GM18858 (cell line): ENCODE results near the gene SUFU.
A peak's percentile ranks its signal among the peaks of the same experiment; 100 is the strongest.

Source experiments
- ATAC-seq: cut with Tn5 transposase; IDR thresholded peaks from one replicate; pipeline ENCODE4 v1.9.1; 2021; ENCODE audit not compliant: unreplicated experiment

SUFU gene

DNA sequence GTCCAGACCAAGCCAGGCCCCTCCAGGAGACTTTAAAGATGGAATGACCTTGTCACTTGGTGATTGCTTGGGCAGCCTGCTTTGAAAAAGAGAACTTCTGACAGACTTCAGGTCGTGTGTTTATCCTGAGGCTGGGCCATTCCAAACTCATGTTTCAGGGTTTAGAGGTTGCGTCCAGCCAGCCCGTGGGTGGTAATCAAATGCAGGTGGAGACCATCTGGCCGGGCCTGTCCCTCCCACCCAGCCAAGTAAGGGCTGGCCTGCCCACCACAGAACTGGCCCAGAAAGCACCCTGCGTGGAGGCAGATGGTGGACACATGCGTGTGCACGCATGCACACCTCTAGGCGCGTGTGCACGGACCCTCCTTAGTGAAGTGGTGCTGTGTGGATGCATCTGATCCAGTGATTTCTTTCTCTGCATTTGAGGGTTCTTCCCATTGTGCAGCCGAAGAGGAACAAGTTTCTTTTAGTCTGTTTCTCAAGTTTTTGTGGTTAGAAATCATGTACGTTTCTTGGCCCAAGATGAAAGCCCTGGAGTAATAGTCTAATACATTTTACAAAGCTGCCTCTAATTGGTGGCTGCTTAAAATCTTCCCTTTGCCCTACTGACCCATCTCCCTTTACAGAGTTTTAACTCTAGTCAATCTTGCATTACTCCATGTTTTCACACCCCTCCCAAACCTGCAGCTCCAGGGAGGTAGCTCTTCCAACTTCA, 43.0 kb downstream of the SUFU start:
- ATAC-seq, result no peak

DNA sequence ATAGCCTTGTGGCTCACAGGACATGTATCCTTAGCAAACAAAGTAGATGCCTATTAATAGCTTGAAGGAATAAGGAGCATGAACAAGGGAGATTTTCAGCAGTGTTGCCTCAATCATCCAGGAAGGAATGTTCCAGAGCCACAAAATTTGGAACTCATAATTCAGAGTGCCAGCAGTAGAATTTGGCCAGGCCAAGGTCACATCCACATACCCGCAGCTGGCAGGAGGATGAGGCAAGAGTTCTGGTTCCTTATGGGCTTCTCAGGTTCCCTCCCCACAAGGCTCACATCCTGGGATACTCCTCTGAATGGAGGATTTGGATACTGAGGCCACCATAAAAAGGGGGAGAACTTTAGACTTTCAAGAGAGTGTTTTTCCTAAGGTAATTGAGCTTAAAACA, 45.8 kb downstream of the SUFU start:
- no peak for ATAC-seq

DNA sequence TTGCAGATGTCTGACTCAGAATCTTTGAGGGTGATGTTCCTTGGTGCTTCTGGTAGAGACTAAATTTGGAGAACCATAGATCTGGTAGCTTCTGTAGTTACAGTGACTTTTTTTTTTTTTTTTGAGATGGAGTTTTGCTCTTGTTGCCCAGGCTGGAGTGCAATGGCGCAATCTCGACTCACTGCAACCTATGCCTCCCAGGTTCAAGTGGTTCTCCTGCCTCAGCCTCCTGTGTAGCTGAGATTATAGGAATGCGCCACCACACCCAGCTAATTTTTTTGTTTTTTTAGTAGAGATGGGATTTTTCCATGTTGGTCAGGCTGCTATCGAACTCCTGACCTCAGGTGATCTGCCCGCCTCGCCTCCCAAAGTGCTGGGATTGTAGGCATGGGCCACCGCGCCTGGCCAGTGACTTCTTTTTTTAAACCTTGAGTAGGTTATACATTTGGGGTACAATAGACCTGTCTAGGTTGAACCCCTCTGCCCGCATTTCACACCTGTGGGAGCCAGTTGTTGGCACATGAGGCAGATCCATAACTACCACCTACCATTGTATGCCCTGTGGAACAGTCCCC, 47.0 kb downstream of the SUFU start:
- no peak for ATAC-seq

DNA sequence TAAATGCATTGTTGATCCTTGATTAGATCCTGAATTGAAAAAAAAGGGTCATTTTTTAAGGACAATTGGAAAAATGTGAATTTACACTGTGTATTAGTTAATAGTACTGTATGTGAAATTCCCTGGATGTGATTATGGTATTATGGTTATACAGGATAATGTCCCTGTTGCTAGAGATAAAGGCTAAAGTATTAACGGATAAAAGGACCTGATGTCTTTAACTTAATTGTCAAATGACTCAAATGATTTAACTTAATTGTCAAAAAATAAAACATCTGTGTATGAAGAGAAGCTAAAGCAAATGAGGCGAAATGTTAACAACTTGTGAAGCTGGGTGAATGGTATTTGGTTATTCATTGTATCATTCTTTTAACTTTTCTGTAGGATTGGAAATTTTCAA, 48.8 kb downstream of the SUFU start:
- ATAC-seq, result no peak

DNA sequence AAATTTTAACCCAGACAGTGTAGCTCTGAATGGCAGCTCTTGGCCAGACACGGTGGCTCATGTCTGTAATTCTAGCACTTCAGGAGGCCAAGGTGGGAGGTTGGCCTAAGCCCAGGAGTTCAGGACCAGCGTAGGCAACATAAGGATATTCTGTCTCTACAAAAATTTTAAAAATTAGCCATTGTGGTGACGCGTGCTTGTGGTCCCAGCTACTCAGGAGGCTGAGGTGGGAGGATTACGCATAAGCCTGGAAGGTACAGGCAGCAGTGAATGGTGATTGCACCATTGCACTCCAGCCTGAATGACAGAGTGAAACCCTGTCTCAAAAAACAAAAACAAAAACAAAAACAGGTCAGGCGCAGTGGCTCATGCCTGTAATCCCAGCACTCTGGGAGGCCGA, 50.0 kb downstream of the SUFU start:
- no peak for ATAC-seq

DNA sequence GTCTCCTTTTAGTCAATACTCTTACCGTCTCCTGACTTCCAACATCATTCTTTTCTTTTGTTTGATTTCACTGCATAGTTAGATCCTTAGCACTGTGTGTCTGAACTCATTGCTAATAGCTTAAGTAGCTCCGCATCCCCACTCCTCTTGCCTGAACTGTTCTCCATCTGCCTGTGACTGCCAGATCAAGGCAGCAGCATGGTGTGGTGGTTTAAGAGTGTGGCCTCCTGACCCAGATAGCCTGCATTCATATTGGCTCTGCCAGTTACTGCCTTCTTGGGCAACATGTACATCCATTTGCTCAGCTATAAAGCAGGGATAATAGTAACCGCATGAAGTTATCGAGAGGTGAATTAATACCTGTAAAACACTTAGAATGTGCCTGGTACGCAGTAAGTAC, 50.8 kb downstream of the SUFU start:
- ATAC-seq, result no peak

DNA sequence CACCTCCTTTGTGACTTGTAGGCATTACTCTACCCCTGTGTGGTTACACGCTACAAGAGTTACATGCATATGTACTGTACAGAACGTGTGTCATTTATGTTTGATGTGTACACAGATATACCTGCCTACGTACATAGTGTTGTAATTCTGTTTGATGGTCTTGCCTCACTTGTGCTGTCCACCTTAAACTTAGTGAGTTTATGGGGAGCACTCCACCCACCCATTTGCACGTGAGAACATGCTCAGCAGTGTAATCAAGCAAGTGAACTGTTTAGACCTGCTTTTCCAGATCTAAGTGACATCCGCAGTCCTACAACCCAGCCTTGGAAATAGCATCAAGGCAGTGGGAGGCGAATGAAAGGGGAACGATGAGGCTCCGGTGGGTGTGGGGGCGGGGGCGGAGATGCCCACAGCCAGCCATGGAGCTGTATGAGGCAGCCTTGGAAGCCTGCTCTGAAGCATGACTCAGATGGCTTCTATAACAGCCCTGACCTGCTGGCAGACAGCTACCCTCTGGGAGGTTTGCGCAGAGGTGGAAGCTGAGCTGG, 52.1 kb downstream of the SUFU start:
- ATAC-seq, result no peak

DNA sequence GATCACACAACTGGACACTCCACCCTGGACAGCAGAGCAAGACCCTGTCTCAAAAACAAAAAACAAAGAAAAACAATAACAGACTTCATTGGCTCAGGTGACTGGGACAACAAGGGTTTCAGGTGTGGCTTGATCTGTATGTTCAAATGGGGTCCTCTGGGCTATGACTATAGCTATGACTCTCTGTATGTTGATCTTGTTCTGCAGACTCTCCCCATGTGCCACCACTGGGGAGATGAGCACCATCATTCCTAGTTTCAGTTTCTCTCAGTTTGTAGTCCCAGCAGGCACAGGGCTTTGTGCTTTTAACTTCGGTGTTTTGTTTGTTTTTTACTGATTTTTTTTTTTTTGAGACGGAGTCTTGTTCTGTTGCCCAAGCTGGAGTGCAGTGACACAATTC, 53.8 kb downstream of the SUFU start:
- no peak for ATAC-seq

DNA sequence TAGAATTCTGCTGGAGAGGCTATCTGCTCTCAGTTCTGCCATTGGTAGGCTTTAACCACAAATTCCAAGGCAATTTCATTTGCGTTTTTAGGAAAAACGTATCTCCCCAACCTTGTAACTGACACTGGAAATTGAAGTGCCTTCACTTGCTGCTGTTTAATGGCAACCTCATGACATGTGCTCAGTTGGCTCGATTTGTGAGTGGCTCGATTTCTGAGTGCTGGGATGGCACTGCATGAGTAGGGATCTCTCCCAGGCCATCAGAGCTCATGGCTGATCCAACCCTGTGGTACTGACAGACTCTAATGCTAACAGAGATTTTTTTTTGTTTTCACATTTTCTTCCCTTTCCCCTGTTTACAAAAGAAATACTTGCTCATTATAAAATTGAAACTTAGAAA, 56.0 kb downstream of the SUFU start:
- no peak for ATAC-seq

DNA sequence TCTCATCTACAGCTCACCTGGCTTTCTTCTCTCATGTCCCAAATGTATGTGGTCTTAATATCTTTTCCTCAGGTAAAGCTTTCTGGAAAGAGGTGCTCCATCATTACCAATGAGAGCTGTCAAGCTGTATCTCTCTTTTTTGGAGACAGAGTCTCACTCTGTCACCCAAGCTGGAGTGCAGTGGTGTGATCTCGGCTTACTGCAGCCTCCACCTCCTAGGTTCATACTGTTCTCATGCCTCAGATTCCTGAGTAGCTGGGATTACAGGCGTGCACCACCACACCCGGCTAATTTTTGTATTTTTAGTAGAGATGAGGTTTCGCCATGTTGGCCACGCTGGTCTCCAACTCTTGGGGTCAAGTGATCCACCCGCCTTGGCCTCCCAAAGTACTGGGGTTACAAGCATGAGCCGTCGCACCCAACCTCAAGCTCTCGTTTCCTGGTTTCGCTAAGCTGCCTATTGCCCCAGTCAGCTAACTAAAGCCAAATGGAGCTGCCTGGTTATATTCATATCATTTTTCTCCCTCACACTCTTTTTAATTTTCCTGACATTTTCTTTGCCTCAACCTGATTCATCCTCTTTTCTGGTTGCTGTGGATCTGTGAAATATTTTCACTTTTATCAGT, 60.5 kb downstream of the SUFU start:
- no peak for ATAC-seq

DNA sequence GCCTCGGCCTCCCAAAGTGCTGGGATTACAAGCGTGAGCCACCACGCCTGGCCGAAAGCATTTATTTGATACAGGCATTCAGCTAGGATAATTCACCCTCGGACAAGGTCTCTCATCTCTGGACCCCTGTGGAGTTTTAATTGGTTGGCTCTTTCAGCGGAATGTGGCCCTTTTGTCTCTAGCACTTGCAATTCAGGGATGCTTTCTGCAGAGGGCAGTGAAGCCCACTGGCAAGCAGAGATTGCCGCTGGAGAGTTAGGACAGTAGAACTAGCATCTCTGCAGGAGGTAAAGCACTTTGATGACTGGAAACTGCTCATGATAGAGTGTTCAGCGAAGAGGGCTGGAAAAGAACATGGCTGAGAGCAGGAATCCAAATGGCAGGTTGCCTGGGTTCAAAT, 62.0 kb downstream of the SUFU start:
- ATAC-seq, result no peak

DNA sequence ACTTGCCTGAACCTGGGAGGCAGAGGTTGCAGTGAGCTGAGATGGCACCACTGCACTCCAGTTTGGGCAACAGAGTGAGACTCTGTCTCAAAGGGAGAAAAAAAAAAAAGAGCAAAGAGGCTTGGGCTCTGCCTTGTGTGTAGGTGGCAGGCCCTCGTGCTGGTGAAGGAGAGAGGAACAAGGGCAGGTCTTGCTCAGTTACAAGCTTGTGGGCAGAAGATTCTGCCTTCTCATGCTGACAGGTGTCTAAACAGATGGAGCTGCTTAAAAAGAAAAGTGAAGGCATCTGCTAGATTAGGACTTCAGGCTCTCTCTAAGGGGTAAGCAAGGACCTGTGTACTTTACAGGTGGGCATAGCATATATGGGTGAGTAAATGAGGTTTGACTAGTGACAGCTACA, 75.0 kb downstream of the SUFU start:
- ATAC-seq, result no peak

DNA sequence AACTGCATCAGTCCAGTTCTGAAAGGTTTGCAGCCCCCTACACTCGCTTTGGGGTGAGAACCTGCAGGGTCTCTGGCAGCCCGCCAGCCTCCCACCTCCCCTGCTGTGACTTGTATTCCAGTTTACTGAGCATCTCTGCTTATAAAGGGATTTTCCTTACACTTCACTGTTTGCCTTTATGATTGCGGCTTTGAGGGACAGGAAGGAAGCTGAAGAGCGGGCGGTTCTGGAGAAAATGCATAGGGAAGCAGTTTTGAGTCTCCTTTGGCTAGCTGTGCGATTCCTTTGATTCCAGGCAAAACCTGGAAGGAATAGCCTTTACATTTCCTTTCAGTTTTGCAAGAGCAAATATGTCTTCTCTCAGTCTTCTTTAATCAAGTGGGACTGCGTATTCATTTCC, 75.6 kb downstream of the SUFU start:
- ATAC-seq, result no peak

DNA sequence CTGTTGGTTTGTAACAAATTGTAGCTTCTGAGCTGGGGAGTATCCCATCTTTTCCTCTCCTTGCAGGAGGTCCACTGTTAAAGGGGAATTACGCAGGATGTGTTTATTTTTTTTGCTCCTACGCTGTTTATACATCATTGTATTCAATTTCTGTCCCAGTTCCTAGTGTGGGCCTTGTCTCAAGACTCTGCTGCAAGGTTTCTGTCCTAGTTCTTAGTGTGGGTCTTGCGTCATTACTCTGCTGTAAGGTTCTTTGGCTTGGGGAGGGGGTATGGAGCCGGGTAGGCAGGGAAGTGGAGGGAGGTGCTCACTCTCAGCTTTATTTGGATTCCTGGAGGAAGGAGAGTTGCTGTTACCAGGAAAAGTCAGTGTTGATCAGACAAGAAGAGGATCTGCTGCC, 76.5 kb downstream of the SUFU start:
- ATAC-seq, result no peak

DNA sequence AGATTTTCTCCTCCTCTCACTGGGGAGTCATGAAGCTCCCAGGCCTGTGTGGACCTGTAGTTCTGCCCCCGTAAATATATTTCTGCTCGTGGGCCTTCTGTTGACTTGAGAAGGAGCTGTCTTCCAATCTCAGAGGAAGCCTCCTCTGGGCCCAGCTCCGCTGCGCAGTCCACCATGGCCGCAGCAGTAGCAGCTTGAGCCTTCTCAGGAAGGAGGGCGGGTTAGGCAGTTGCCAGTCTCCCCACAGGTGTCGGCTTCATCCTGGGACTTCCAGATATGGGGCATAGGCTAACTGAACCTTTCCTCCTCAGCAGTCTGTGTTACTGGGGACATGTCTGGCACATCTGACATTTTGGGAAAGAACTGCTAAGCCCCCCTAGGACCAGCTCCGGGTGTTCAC, 77.6 kb downstream of the SUFU start:
- ATAC-seq, result no peak

DNA sequence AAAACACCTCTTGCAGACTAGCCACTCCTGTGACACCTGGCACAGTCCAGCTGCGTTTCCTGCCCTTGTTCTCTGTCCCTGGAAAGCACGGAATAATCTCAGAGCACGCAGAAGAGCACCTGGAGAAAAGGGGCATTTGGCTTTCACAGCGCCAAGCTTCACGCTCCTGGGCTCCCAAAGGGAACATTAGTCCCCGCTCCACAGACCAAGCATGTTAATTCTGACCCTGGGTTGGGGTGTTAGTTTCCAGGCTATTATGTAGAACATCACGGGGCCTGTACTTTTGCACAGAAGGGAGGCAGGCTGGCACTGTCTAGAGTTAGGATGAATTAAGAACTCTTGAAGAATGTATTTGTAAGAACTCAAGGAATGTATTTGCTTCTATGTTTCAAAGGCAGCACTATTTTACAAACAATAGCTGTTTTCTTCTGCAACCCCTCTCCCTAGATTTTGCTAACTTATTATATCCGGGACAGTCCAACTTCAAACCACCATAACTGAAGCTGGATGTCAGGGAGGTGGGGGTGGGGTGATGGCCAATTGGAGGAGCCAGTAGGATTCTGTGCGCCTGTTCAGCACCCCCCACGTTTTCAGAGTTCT, 78.3 kb downstream of the SUFU start:
- no peak for ATAC-seq

DNA sequence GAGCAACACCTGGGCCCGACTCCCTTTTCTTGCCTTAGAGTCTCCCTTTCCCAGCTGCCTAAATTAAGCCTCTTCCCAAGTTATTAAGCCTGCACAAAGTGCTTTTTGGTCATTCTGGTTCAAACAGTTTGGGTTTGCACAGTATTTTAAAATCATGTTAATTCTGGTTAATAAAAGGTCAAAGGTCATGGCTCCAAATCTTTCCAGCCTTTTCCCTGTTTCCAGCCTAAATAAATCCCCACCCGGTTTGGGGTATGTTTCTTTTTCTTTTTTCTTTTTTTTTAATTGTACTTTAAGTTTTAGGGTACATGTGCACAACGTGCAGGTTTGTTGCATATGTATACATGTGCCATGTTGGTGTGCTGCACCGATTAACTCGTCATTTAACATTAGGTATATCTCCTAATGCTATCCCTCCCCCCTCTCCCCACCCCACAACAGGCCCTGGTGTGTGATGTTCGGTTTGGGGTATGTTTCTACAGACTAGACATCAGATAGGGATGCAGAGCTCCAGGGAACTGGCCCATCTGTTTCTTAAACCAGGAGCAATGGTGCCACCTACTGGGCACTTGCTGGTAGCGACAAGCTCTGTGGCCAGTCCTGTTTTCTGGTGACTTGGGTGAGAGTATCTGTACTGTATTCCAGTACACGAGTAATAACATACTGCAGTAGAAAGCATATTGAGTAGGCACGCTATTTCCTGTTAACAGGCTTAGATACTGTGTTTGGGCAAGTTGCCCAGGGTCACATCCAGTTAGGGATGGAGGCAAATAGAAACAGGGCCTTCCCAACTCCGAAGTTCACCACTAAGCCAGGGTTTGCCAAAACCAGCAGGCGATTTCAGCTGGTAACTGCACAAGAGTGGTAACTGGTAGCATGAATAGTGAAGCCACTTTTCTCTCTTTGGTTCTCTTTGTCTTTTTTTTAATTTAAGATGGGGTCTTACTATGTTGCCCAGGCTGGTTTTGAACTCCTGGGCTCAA, 80.0 kb downstream of the SUFU start:
- peak; percentile 44 for ATAC-seq

DNA sequence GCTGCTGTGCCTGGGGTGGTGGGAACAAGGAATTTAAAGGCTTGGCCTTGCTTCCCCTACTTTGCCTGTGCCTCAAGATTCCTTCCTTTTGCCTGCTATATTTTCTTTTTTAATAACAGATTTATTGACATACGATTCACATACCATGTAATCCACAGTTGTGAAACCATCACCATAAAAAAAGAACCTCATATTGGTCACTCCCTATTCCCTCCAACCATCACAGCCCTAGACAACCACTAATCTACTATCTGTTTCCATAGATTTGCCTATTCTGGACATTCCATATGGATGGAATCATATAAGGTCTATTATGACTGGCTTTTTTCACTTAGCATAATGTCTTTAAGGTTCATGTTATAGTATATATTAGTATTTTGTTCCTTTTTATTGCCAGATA, 81.3 kb downstream of the SUFU start:
- ATAC-seq, result no peak

DNA sequence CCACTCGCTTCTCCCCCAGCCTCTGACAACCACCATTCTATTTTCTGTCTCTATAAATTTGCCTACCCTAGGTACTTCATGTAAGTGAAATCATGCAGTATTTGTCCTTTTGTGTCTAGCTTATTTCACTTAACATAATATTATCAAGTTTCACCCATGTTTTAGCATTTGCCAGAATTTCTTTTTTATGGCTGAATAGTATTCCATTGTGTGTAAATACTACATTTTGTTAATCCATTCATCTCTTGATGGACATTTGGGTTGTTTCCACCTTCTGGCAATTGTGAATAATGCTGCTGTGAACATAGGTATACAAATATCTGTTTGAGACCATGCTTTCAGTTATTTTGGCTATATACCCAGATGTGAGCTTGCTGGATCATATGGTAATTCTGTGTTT, 83.1 kb downstream of the SUFU start:
- no peak for ATAC-seq

DNA sequence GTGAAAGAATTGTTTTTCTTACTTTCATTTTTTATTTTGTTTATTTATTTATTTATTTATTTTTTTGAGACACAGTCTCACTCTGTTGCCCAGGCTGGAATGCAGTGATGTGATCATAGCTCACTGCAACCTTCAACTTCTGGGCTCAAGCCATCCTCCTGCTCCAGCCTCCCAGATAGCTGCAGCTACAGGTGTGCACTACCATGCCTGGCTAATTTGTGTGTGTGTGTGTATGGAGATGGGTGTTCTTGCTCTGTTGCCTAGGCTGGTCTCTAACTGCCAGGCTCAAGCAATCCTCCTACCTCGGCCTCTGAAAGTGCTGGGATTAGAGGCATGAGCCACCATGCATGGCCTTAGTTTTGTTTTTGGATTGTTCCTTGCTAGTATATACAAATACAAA, 85.1 kb downstream of the SUFU start:
- no peak for ATAC-seq
